Tibial nerve (tissue), 4 donors: Measurements from ENCODE around the gene TNS3.

Experiments used
- EP300 ChIP-seq, 2 donors: sonication (generic); formaldehyde crosslinking; IDR thresholded peaks; one replicate each; pipeline ENCODE4 v1.6.1; 2017; ENCODE audit warnings: antibody characterized with exemption in 2 of 2, mild to moderate bottlenecking in 1 of 2
- TF ChIP-seq, protein P1 (sequence below), 5 experiments: fragments of 200-600 bp in 3 of 5; fragments of 450-650 bp in 2 of 5; sonication (generic) in 3 of 5; IDR thresholded peaks; one replicate each; pipeline ENCODE4 v1.5.1; 2016 to 2019; ENCODE audit warnings: antibody characterized with exemption in 5 of 5, mild to moderate bottlenecking in 3 of 5, moderate library complexity in 2 of 5

DNA sequence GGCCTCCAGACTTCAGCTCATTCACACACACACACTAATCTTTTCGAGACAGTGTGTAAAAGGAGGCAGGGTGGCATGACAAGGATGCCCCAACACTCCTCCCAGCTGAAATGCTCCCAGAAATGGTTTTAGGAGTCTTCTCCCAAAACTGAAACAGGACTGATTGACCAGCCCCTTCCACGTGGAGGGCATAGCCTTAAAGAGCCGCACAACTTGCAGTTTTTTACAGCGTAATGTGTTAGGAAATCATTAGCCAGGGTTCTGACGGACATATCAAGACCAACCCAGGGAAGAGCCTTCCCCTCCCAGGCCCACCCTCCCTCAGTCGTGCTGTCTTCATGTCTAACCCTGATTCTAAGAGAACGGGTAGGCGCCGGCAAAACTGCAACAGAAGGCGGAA lies 224.6 kb downstream of the TNS3 start:
- TF ChIP-seq, protein P1, sequence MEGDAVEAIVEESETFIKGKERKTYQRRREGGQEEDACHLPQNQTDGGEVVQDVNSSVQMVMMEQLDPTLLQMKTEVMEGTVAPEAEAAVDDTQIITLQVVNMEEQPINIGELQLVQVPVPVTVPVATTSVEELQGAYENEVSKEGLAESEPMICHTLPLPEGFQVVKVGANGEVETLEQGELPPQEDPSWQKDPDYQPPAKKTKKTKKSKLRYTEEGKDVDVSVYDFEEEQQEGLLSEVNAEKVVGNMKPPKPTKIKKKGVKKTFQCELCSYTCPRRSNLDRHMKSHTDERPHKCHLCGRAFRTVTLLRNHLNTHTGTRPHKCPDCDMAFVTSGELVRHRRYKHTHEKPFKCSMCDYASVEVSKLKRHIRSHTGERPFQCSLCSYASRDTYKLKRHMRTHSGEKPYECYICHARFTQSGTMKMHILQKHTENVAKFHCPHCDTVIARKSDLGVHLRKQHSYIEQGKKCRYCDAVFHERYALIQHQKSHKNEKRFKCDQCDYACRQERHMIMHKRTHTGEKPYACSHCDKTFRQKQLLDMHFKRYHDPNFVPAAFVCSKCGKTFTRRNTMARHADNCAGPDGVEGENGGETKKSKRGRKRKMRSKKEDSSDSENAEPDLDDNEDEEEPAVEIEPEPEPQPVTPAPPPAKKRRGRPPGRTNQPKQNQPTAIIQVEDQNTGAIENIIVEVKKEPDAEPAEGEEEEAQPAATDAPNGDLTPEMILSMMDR (IDR thresholded peaks at IDR 0.05), result no peak
- TF ChIP-seq EP300 (IDR thresholded peaks at IDR 0.05), result no peak
